SK-N-SH (cell line): ENCODE measurements around the gene HAUS7. TPM values are rescaled to one million over a fixed set of nuclear protein-coding genes. Genes with fewer than 3 reads are reported as not detected.

Experiments
- CTCF ChIA-PET: fragments of 300-600, 350-600 bp; formaldehyde crosslinking; extraction: SDS; loops from one replicate; lab custom pipeline; 2021; lab: Yijun Ruan, JAX
- POLR2A ChIA-PET: fragments of 350-600 bp; sonication (Branson Sonifier 250); formaldehyde crosslinking; extraction: SDS; loops from one replicate; lab custom pipeline; 2020; ENCODE audit warnings: antibody characterized with exemption, inconsistent platforms; lab: Yijun Ruan, JAX
- DNase-seq: peaks from one replicate; pipeline ENCODE4 v3.0.0; 2012
- H2AFZ ChIP-seq: fragments of 200-600 bp; sonication (generic); 2 replicates; pipeline ENCODE4 v1.8.1; 2016; ENCODE audit warnings: antibody characterized with exemption, mild to moderate bottlenecking, low read depth
- H3F3A ChIP-seq: fragments of 200-600 bp; sonication (generic); replicated peaks from 2 replicates; pipeline ENCODE3; 2016; ENCODE audit warnings: antibody characterized with exemption, mild to moderate bottlenecking; ENCODE audit not compliant: insufficient read depth
- H3K27ac ChIP-seq, 2 experiments: fragments of 200-500 bp in 1 of 2; fragments of 200-600 bp in 1 of 2; sonication (Bioruptor generic) in 1 of 2; sonication (generic), shearing (Covaris generic) in 1 of 2; 2 replicates each; pipeline versions ENCODE4 v1.5.1 to v1.6.1; 2014 to 2016; ENCODE audit warnings: low read depth in 2 of 2, inconsistent platforms in 1 of 2, low read length in 1 of 2, mild to moderate bottlenecking in 1 of 2, mixed read lengths in 1 of 2
- H3K27me3 ChIP-seq: fragments of 200-600 bp; sonication (generic), shearing (Covaris generic); 2 replicates; pipeline ENCODE4 v1.6.1; 2016; ENCODE audit warnings: mixed run types; ENCODE audit not compliant: insufficient read depth
- H3K36me3 ChIP-seq, 2 experiments: fragments of 200-500 bp in 1 of 2; fragments of 200-600 bp in 1 of 2; sonication (Bioruptor generic) in 1 of 2; sonication (generic) in 1 of 2; replicated peaks in 1 of 2; 2 replicates each; pipeline versions ENCODE3 to v1.5.1; 2014 to 2016; ENCODE audit warnings: low read length in 1 of 2, mild to moderate bottlenecking in 1 of 2; ENCODE audit not compliant: insufficient read depth in 2 of 2, control insufficient read depth in 1 of 2
- H3K4me1 ChIP-seq, 2 experiments: fragments of 200-500 bp in 1 of 2; fragments of 200-600 bp in 1 of 2; sonication (Bioruptor generic) in 1 of 2; sonication (generic), shearing (Covaris generic) in 1 of 2; 2 replicates each; pipeline versions ENCODE4 v1.5.1 to v1.6.1; 2014 to 2016; ENCODE audit warnings: low read depth in 1 of 2, low read length in 1 of 2, mixed run types in 1 of 2; ENCODE audit not compliant: insufficient read depth in 2 of 2, control insufficient read depth in 1 of 2
- H3K4me2 ChIP-seq: fragments of 200-600 bp; sonication (generic), shearing (Covaris generic); 2 replicates; pipeline ENCODE4 v1.6.1; 2017; ENCODE audit warnings: mixed run types
- H3K4me3 ChIP-seq, 2 experiments: fragments of 200-500 bp in 1 of 2; fragments of 200-600 bp in 1 of 2; sonication (Bioruptor generic) in 1 of 2; sonication (generic), shearing (Covaris generic) in 1 of 2; 2 replicates each; pipeline versions ENCODE4 v1.5.1 to v1.8.1; 2014 to 2016; ENCODE audit warnings: low read depth in 2 of 2, inconsistent platforms in 1 of 2, low read length in 1 of 2, mild to moderate bottlenecking in 1 of 2, mixed read lengths in 1 of 2, moderate library complexity in 1 of 2
- H3K79me2 ChIP-seq: fragments of 200-600 bp; sonication (generic); 2 replicates; pipeline ENCODE4 v1.8.1; 2017; ENCODE audit warnings: mild to moderate bottlenecking; ENCODE audit not compliant: insufficient read depth
- H3K9ac ChIP-seq: fragments of 200-600 bp; sonication (generic); 2 replicates; pipeline ENCODE4 v1.6.1; 2017; ENCODE audit warnings: mixed run types
- H3K9me2 ChIP-seq: fragments of 200-600 bp; sonication (generic); 2 replicates; pipeline ENCODE4 v1.6.1; 2017; ENCODE audit warnings: mixed run types
- H3K9me3 ChIP-seq: fragments of 200-600 bp; sonication (generic); 2 replicates; pipeline ENCODE4 v1.6.1; 2017; ENCODE audit warnings: mixed run types, mild to moderate bottlenecking, moderate library complexity
- H4K20me1 ChIP-seq: fragments of 200-600 bp; sonication (generic); 2 replicates; pipeline ENCODE4 v1.6.1; 2017; ENCODE audit warnings: mild to moderate bottlenecking, mixed run types; ENCODE audit not compliant: insufficient read depth
- CTCF ChIP-seq: fragments of 200-600 bp; sonication (generic); IDR thresholded peaks from 2 replicates; pipeline ENCODE4 v1.6.1; 2017; ENCODE audit warnings: antibody characterized with exemption, mild to moderate bottlenecking, moderate library complexity
- FOSL2 ChIP-seq: IDR thresholded peaks from 2 replicates; pipeline ENCODE4 v1.4.0; 2012; ENCODE audit warnings: low read depth, mild to moderate bottlenecking, moderate library complexity, borderline replicate concordance
- FOXM1 ChIP-seq: IDR thresholded peaks from 2 replicates; pipeline ENCODE4 v1.4.0; 2012; ENCODE audit warnings: low read depth, mild to moderate bottlenecking
- IRF3 ChIP-seq: fragments of 150-350 bp; IDR thresholded peaks from 2 replicates; pipeline ENCODE4 v1.6.1; 2016; ENCODE audit warnings: mild to moderate bottlenecking, low read depth, low read length
- MAX ChIP-seq: IDR thresholded peaks from 2 replicates; pipeline ENCODE4 v1.4.0; 2012; ENCODE audit warnings: low read depth
- MEF2A ChIP-seq: IDR thresholded peaks from 2 replicates; pipeline ENCODE4 v1.4.0; 2012; ENCODE audit warnings: low read depth, borderline replicate concordance
- MXI1 ChIP-seq: IDR thresholded peaks from 2 replicates; pipeline ENCODE4 v1.6.1; 2012; ENCODE audit warnings: mild to moderate bottlenecking, low read depth, low read length, improper control_type of control experiment
- RAD21 ChIP-seq: IDR thresholded peaks from 2 replicates; pipeline ENCODE4 v1.6.1; 2012; ENCODE audit warnings: mild to moderate bottlenecking, low read length
- RCOR1 ChIP-seq: fragments of 150-350 bp; IDR thresholded peaks from 2 replicates; pipeline ENCODE4 v1.6.1; 2017; ENCODE audit warnings: antibody characterized with exemption, low read length
- RFX5 ChIP-seq: IDR thresholded peaks from 2 replicates; pipeline ENCODE4 v1.6.1; 2012; ENCODE audit warnings: mild to moderate bottlenecking, improper control_type of control experiment, low read length
- SMC3 ChIP-seq: IDR thresholded peaks from 2 replicates; pipeline ENCODE4 v1.6.1; 2012; ENCODE audit warnings: low read depth, low read length, improper control_type of control experiment
- TAF1 ChIP-seq: IDR thresholded peaks from 2 replicates; pipeline ENCODE4 v1.6.1; 2012; ENCODE audit warnings: low read depth, mild to moderate bottlenecking, low read length, moderate library complexity, borderline replicate concordance
- TCF12 ChIP-seq: IDR thresholded peaks from 2 replicates; pipeline ENCODE4 v1.4.0; 2012
- WGBS: methylation state at CpG from one replicate; pipeline ENCODE4 v1.1.6; 2017; ENCODE audit warnings: low lambda C conversion rate; 5-methylcytosine and 5-hydroxymethylcytosine counted together
- polyA plus RNA-seq, 3 experiments: library from polyadenylated mRNA; depleted of rRNA; stranded (reverse); fragments of >200 nt; gene quantifications; 2 replicates each; pipeline ENCODE4 v1.2.3, GENCODE V29; 2012
- TF ChIP-seq, protein P1 (sequence below): IDR thresholded peaks from 2 replicates; pipeline ENCODE4; 2012

Gene HAUS7
- polyA plus RNA-seq, 1 of the 3 experiments (the other 2 are of a cell fraction) = 39.7 TPM

DNA sequence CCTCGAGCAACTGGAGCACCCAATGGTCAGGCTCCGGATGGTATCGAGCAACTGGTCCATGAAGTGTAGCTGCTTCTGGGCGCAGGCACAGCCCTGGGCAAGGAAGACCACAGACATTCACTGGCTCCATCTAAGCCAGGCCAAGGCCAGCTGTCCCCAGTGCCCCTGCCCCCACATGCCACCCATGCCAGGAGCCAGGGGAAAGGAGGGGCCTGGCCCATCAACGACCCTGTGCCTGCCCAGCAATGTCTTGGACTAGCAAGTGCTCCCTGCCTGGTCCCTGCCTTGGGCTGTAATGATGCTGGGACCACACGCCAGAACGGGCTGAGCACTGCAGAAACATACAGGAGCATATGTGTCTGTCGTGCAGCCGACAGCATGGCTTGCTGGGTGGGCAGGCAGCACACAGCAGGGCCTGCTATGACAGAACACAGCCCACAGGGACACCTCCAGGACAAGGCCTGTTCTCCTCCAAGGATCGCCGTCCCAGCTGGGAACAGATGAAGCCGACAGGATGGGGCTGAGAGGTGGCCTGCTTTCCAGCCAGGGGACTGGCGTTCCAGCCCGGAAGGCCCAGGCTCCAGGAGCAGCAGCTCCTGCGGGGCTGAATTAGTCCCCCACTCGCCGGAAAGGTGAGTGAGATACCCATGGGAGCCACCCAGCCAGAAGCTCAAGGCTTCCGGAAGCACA lies 13.1 kb downstream of the HAUS7 start:
- no peak for DNase-seq

DNA sequence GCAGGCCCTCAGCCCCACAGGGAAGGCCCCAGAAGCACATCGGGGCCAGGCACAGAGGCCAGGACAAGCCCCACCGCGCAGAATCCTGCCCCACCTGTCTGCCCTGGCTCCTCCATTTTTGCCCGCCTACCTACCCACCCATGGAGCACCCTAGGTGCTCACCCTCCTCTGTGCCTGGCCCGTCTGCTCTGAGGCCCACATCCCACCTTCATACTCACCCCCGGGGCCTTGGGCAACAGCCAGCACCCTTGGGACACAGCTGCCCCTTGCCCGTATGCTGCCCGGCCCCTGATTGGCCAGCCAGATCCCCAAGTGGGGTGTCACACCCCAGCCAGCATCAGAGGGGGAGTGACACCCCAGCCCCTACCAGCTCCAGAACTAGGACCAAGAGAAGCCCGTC lies 13.7 kb downstream of the HAUS7 start:
- no peaks in the 10 kb centered on the region for H3K9me2 ChIP-seq
- H3K9me3 ChIP-seq = no peaks in the 10 kb centered on the region
- H2AFZ ChIP-seq = no peak overlapping the region
- H3K27ac ChIP-seq = no peak overlapping the region
- no peak overlapping the region for H3K4me3 ChIP-seq
- no peak overlapping the region for H3K4me2 ChIP-seq
- peaks cover 0 to 19% of the 10 kb centered on the region in 2 experiments; a peak in 1 of 4 replicates for H3K4me1 ChIP-seq
- H3K36me3 ChIP-seq = peaks cover 0 to 5% of the 10 kb centered on the region in 2 experiments
- no peaks in the 10 kb centered on the region for H4K20me1 ChIP-seq
- ChIA-PET CTCF (interaction anchor here (1.4 to 4.3 kb wide), 3 partner anchors 11 to 51 kb away, joined by 6 to 26 read pairs (median 6); partner anchors contain the start of gene HAUS7), POLR2A (no interaction called here)
- 69% methylated on average over 3 of the region's 9 CpGs for WGBS
- no peaks in the 10 kb centered on the region for H3K79me2 ChIP-seq
- H3F3A ChIP-seq = peaks cover 3% of the 10 kb centered on the region
- H3K27me3 ChIP-seq = 0 out of 2 replicates have a peak, but pooled peaks cover 4% of the 10 kb centered on the region
- TF ChIP-seq FOSL2 = no peak
- no peak for TF ChIP-seq SMC3
- no peak for TF ChIP-seq MAX
- TF ChIP-seq CTCF = no peak
- TF ChIP-seq MEF2A = no peak
- no peak for TF ChIP-seq FOXM1
- no peak for TF ChIP-seq RFX5
- TF ChIP-seq IRF3 = no peak
- DNase-seq = no peak
- H3K9ac ChIP-seq = no peak overlapping the region

More for the DNA sequence above, 13.1 kb downstream of the HAUS7 start:
- Histone ChIP-seq H3K27ac (no peak overlapping the region; a peak in 1 of 4 replicates), H2AFZ (no peak overlapping the region), H3K9me3 (no peaks in the 10 kb centered on the region), H3K4me2 (no peak overlapping the region), H3F3A (peaks cover 3% of the 10 kb centered on the region), H3K27me3 (0 out of 2 replicates have a peak, but pooled peaks cover 4% of the 10 kb centered on the region), H3K79me2 (no peaks in the 10 kb centered on the region), H3K4me1 (peaks cover 0 to 19% of the 10 kb centered on the region in 2 experiments; a peak in 1 of 4 replicates), H3K9me2 (no peaks in the 10 kb centered on the region), H3K4me3 (no peak overlapping the region), H4K20me1 (no peaks in the 10 kb centered on the region), H3K36me3 (peaks cover 0 to 3% of the 10 kb centered on the region in 2 experiments), H3K9ac (no peak overlapping the region)
- TF ChIP-seq MXI1 (no peak), SMC3 (no peak), FOSL2 (no peak), RAD21 (no peak), TAF1 (no peak), RCOR1 (no peak), TCF12 (no peak)
- TF ChIP-seq, protein P1, sequence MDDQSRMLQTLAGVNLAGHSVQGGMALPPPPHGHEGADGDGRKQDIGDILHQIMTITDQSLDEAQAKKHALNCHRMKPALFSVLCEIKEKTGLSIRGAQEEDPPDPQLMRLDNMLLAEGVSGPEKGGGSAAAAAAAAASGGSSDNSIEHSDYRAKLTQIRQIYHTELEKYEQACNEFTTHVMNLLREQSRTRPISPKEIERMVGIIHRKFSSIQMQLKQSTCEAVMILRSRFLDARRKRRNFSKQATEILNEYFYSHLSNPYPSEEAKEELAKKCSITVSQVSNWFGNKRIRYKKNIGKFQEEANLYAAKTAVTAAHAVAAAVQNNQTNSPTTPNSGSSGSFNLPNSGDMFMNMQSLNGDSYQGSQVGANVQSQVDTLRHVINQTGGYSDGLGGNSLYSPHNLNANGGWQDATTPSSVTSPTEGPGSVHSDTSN = no peak
- ChIA-PET POLR2A (no interaction called here), CTCF (interaction anchor here (1.4 to 4.3 kb wide), 3 partner anchors 11 to 50 kb away, joined by 6 to 26 read pairs (median 6); partner anchors contain the start of gene HAUS7)
- WGBS = 36% methylated on average over 9 of the region's 18 CpGs
